ENCODE data around the gene SIN3B.
"Not testable (repeated sequence)": the region's sequence is repeated elsewhere in the genome, so short reads cannot be mapped to it uniquely, and the experiment has no call there.

The SIN3B gene

DNA sequence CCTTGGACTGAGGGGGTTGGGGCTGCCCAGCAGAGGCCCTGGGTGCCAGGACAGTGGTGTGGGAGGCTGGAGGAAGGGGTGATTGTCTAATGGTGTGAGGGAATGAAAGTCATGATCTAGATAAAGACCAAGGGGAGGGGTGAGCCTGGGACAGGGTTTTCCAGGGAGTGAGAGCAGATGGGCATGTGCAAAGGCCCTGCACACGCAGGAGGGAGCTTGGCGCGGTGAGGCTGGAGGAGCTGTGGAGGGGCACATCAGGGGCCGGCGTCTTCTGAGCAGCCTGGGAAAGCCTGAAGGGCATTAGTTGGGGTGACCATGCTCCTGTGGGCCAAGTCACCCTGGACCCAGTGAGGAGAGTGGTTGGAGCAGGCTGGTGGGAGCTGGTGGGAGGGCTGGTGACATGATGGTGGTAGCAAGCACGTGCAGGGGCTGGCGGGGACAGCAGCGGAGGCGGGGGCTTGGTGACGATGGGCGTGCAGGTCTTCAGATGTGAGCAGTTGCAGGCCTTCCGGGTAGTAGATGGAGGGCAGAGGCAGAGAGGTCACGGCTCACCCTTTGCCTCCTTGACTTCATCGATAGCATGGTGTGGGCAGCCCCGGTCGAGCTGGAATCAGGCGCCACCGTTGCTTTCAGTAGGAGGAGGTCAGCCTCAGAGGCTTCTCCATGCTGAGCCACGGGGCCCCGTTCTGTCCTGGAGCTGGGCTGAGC is 39.4 kb downstream of the SIN3B start:
- DNase-seq (ENCODE audit: low read depth, low spot score), result no peak

DNA sequence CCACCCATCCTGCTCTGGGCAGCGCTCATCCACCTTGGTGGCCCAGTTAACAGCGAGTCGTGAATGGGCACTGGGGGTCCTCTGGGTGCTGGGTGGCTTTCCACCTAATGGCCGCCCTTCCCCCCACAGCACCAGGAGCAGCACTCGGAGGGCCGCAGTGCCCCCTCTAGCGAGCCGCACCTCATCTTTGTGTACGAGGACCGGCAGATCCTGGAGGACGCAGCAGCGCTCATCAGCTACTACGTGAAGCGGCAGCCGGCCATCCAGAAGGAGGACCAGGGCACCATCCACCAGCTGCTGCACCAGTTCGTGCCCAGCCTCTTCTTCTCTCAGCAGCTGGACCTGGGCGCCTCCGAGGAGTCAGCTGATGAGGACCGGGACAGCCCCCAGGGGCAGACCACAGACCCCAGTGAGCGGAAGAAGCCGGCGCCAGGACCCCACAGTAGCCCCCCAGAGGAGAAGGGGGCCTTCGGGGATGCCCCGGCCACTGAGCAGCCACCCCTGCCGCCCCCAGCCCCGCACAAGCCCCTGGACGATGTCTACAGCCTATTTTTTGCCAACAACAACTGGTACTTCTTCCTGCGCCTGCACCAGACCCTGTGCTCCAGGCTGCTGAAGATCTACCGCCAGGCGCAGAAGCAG is 40.3 kb downstream of the SIN3B start:
- no peak for DNase-seq (ENCODE audit: low read depth, low spot score)

DNA sequence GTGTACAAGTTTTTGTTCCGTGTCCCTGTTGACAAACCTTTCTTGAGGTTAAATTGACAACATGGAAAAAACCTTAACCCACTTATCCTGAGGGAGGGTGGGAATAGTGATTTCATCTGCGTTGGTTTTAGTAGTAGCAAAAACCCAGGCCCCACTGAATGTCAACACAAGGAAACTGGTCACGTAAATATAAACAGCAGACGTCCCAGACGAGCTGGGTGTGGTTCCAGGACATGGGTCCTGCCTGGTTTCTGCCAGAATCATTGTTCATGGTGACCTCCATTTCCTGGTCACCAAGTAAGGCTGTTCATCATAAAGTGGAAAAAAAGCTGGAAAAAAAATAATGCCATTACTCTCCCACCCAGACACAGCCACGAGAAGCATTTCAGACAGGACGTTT is 42.7 kb downstream of the SIN3B start:
- no peak for DNase-seq (ENCODE audit: low read depth, low spot score)

DNA sequence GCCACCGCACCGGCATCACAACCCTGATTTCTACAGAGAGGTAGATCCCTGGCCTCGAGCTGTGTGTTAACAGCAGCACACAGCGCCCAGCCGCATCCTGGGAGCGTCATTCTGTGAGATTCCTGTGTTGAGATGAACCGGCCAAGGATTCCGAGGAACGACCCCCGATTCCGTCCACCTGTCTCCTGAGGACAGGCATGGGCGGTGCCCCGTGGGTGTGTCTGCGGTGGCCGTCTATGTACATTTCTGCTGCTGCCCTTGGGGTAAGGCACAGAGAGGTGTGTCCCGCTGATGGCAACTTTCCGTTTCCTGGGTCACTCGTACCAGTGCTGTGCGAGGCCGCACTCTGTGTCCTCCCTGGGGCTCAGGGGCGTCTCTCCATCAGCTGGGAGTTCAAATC is 43.5 kb downstream of the SIN3B start:
- DNase-seq (ENCODE audit: low read depth, low spot score), result no peak

DNA sequence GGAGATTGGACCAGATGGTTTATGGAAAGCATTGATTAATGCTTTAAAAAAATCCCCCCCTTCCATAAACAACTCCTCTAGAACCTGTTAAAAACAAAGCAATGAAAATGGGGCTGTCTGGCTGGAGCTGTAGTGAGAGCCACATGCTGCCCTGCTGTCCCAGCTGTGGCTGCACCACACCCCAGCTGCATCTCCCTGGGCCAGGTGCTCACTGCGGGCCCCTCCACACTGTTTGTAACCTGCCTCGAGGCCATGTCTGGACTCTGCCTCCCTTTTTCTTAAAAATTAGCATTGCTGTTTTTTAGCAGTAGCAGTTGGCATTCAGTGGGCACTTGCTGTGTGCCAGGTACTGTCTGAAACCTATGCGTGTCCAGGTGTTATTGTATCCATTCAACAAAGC is 44.4 kb downstream of the SIN3B start:
- DNase-seq (ENCODE audit: low read depth, low spot score), result no peak

DNA sequence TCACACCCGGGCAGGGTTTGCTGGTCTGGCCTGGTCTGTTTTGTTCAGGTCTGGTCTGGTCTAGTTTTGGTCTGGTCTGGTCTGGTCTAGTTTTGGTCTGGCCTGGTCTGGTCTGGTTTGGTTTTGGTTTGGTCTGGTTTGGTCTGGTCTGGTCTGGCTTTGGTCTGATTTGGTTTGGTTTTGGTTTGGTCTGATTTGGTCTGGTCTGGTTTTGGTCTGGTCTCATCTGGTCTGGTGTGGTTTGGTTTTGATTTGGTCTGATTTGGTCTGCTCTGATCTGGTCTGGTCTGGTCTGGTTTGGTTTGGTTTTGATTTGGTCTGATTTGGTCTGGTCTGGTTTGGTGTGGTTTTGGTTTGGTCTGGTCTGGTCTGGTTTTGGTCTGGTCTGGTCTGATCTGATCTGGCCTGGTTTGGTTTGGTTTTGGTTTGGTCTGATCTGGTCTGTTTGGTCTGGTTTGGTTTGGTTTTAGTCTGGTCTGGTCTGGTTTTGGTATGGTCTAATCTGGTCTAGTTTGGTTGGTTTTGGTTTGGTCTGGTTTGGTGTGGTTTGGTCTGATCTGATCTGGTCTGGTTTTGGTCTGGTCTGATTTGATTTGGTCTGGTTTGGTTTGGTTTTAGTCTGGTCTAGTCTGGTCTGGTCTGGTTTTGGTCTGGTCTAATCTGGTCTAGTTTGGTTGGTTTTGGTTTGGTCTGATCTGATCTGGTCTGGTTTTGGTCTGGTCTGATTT is 45.2 kb downstream of the SIN3B start:
- no peak for DNase-seq (ENCODE audit: low read depth, low spot score)

DNA sequence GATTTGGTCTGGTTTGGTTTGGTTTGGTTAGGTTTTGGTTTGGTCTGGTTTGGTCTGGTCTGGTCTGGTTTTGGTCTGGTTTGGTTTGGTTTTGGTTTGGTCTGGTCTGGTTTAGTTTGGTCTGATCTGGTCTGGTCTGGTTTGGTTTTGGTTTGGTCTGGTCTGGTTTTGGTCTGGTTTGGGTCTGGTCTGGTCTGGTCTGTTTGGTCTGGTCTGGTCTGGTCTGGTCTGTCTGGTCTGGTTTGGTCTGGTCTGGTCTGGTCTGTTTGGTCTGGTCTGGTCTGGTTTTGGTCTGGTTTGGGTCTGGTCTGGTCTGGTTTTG is 45.7 kb downstream of the SIN3B start:
- not testable (repeated sequence) for DNase-seq (ENCODE audit: low read depth, low spot score)

DNA sequence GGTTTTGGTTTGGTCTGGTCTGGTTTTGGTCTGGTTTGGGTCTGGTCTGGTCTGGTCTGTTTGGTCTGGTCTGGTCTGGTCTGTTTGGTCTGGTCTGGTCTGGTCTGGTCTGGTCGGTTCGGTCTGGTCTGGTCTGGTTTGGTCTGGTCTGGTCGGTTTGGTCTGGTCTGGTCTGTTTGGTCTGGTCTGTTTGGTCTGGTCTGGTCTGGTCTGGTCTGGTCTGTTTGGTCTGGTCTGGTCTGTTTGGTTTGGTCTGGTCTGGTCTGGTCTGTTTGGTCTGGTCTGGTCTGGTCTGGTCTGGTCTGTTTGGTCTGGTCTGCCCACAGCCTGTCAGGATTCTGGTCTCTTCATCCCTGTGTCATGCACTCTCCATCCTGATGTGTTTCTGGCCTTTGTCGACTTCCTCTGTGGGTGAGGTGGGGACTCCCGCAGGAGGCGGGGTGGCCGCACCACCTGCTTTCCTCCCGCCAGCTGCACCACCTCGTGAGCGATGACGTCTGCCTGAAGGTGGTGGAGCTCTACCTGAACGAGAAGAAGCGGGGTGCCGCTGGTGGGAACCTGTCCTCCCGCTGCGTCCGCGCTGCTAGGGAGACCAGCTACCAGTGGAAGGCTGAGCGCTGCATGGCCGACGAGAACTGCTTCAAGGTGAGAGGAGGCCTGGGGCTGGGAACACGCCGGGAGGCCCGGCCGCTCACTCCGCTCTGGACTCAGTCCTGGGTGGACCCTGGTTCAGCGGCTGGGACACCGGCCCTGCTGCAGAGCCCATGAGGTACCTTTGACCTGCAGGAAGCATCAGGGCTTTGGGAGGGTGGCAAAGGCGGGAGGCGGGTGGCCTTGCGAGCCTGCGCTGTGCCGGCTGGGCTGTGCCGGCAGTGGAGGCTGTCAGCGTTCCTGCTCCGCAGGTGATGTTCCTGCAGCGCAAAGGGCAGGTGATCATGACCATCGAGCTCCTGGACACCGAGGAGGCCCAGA is 46.7 kb downstream of the SIN3B start:
- no peak for DNase-seq (ENCODE audit: low read depth, low spot score)

DNA sequence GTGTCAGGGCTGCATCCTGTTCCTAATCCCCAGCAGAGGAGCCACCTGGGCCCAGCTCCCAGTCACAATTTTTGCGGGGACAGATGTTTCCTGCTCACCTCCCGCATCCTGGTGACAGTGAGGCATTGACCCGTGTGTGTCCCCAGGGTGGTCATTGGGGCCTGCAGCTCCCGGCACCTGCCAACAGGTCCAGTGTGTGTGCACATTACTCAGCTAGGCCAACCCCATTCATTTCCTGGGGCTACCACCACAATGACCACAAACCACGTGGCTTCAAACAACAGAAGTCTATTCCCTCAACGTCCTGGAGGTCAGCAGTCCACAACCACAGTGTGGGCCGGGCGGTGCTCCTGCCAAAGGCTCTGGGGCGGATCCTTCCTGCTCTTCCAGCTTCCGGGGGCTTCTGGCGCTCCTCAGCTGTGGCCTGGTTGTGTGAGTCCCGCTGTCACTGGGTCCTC is 47.7 kb downstream of the SIN3B start:
- no peak for DNase-seq (ENCODE audit: low read depth, low spot score)

DNA sequence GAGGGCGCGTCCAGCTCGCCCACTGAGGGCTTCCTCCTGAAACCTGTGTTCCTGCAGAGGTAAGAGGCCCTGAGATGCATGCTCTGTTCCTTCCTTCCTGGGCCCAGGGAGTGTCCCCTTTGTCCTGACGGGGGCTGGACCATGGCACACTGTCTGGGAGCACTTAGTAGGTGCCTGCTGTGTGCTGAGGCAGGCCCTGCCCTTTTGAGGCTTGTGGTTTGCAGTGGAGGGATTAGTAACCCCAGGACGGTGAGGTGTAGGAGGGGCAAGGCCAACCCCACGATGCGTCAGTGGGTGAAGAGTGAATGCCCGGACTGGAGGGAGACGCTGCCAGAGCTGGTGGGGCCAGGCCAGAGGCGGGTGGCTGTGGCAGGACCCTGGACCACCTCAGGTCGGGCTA is 48.4 kb downstream of the SIN3B start:
- DNase-seq (ENCODE audit: low read depth, low spot score), result no peak

DNA sequence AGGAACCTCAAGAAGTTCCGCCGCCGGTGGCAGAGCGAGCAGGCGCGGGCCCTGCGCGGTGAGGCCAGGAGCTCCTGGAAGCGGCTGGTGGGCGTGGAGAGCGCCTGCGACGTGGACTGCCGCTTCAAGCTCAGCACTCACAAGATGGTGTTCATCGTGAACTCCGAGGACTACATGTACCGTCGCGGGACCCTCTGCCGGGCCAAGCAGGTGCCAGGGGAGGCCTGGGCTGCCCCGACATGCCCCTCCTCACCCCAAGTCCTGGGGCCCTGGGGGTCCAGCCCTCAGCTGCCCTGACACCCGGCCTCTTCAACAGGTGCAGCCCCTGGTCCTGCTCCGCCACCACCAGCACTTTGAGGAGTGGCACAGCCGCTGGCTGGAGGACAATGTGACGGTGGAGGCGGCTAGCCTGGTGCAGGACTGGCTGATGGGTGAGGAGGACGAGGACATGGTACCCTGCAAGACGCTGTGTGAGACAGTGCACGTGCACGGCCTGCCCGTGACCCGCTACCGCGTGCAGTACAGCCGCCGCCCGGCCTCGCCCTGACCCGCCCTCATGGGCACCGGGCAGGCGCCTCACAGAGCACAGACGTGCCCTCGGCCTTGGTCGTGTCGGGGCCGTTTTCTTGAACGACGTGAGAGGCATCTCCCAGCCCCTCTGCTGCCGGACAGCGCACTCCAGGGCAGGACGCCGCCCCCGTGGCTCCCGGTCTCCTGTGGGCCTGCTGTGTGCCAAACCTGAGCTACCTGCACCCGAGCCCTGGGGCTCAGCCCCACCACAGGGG is 49.2 kb downstream of the SIN3B start:
- DNase-seq (ENCODE audit: low read depth, low spot score), result no peak

DNA sequence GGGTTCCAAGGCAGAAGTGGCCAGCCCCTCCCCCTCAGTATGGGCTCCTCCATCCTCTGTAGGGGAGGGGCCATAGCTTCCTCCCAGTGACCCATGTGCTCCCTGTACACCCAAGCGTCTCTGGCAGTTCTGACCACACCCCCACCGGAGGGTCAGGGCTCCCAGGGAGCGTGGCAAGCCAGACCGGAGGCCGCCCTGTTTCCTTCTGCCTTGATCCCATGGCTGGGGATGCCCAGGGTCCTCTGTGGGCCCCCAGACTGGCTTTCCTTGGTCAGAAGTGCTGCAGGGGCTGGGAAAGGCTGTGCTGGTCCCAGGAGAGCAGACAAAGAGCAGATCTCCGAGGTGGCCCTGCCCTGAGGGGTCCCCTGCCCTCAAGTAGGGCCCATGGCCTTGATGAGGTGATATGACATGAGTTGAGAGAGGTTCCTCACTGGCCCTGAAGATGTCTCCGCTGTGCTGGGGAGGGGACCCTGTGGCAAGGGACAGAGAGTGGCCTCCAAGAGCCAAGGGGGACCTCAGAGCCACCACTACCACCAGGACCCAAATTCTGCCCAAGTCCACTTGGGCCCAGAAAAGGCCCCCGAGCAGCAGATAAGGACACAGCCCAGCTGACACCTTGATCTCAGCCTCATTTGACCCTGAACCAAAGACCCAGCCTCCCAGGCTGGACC is 51.8 kb downstream of the SIN3B start:
- DNase-seq (ENCODE audit: low read depth, low spot score), result no peak

DNA sequence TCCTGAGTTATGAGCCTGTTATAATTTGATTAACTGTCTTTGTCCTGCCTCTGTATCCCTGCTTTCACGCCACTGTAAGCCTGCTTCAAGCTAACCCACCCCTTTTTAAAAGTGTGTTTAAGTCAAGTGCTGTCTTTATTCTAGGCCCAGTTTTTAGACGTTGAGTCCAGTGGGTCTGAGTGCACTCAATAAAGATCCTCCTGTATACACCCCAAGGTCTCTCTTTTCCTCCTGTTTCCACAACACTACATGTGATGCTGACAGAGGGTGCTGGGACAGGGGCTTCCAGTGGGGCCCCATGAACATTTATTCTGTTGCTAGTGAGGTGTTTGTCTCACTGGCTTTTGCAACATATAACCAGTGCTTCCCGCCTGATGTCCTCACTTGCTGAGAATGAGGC is 52.9 kb downstream of the SIN3B start:
- DNase-seq (ENCODE audit: low read depth, low spot score), result no peak

DNA sequence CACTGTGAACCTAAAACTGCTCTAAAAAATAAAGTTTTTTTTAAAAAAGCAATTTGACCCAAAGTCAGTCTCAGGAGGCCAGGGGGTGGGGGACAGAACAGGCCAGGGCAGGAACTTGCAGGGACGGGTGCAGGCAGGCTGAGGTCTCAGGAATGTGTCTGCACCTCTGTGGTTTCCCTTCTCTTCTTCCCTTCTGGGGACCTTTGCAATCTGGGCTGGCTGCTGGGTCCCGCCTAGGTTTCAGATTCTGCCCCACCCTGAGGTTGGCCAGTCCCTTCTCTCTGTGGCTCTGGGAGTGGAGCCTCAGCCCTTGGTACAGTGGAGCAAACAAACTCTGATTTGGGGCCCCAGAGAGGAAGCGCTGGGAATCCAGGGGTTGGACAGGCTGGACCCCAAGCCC is 54.3 kb downstream of the SIN3B start:
- DNase-seq (ENCODE audit: low read depth, low spot score), result no peak

DNA sequence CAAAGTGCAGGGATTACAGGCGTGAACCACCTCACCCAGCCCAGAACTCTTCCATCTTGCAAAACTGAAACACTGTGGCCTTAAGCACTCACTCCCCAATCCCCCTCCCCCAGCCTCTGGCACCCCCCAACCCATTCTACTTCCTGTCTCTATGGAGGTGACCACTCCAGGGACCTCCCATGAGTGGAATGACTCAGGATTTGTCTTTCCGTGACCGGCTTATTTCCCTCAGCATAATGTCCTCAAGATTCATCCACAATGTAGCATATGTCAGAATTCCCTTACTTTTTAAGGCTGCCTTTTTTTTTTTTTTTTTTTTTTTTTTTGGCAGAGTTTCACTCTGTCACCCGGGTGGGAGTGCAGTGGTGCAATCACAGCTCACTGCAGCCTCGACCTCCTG is 56.0 kb downstream of the SIN3B start:
- DNase-seq (ENCODE audit: low read depth, low spot score), result no peak

DNA sequence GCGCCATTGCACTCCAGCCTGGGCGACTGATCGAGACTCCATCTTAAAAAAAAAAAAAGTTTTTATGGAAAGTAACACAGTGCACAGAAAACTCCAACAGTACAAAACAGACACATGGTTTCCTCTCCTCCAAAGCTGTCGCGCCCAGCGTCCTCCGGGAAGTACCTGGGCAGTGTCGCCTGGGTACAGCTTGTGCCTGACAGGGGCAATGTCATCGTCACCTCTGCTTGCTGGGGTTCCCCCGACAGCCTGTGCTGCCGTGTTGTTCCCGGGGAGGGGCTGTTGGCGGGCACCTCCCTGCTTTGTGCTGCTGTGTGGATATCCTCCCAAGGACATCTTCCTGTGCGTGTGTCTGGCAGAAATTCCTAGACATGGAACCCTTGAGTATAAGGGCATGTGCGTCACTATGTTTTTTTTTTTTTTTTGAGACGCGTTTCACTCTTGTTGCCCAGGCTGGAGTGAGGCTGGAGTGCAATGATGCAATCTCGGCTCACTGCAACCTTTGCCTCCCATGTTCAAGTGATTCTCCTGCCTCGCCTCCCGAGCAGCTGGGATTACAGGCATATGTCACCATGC is 57.2 kb downstream of the SIN3B start:
- no peak for DNase-seq (ENCODE audit: low read depth, low spot score)

DNA sequence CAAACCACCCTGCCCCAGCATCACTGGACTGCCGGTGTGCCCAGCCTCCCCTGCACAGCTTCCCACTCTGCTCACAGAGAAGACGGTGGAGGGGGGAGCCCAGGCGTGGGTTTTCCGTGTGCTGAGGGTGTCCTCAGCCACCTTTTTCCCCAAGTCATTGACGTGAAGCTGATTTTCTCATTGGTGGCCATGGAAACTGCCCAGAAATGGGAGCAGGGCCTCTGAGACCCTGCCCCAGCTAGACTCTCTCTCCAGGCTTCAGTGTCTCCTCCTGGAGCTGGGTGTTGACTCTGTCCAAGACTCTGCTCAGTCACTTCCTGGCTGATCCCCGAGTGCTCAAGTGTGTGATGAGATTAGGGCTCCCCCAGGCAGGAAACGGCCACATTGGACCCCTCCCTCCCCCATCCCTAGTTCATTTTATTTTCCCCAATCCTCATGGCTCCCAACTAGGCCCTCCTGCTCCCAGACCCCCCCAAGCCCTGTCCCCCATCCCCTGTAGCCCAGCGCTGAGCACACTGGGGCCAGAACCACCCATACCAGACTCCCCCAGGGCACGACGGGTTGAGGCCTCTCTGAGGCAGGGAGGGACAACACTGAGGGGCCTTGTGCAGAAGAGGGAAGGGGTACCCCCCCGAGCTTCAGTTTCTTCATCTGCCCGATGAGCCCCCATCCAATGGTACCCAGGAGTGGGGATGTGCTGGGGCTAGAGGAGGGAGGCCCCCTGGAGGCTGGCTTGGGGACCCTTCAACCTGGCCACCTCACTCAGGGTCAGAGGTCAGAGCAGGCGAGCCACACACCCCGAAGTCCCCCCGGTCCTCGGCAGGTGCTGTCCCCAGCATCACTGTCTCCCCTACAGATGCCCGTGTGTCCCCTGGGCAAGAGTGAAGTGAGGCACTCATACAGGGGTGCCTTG is 58.4 kb downstream of the SIN3B start:
- no peak for DNase-seq (ENCODE audit: low read depth, low spot score)

DNA sequence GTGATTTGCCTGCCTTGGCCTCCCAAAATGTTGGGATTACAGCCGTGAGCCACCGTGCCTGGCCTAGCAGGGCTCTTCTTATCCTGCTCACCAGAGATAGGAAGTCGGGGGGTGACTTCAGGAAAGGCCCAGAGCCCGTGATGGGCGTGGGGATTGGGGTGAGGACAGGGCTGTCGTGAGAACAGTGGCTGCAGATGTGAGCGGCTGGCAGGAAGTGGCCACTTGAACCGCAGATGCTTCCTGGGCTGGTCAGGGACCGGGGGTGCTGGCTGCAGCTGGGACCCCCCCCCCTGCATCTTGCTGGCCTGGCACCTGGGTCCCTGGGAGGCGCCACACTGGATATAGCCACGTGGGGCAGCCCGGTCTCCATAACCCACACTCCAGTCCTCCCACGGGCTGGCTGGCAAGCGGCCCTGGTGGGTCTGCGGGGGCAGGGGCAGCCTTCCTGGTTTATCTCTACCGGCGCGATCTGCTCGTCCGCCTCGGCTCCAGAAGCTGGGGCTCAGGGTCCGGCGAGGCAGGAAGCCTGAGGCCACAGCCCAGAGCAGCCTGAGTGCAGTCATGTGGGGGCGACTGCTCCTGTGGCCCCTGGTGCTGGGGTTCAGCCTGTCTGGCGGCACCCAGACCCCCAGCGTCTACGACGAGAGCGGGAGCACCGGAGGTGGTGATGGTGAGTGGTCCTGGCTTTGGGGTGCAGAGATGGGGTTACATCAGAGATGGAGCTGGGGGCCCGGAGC is 59.6 kb downstream of the SIN3B start, which contains the start of gene F2RL3:
Gene F2RL3 (plus strand): TSS at position 371 of the 737 bp plus-strand sequence. CDS start 191 bp downstream, at position 562.
- DNase-seq (ENCODE audit: low read depth, low spot score), result no peak

All from activated CD4-positive, CD25-positive, alpha-beta regulatory T cell treated with anti-CD3 and anti-CD28 coated beads, Interleukin-2, amount 50 U/mL, for 16 hours (primary cell).